HT-29 (cell line): Measurements from ENCODE around the gene PGS1. TPM values are rescaled to one million over a fixed set of nuclear protein-coding genes. Genes with fewer than 3 reads are reported as not detected.

Source experiments
- DNase-seq: peaks from one replicate; pipeline ENCODE4 v3.0.0-alpha.2; 2015; ENCODE audit warnings: low spot score
- total RNA-seq: library from RNA; depleted of rRNA; stranded (reverse); fragments of >200 nt; shearing (Covaris generic); gene quantifications from 2 replicates; pipeline ENCODE4 v1.2.3, GENCODE V29; 2014

PGS1 gene
- total RNA-seq, 1 experiment from 2014 or later: 30.7 TPM

GRCh38 chr17:78364436-78365281 lies 13.8 kb upstream of the PGS1 start:
- no peak for DNase-seq

- DNase-seq: no peak
Measured at GRCh38 chr17:78365561-78366108, 12.8 kb upstream of the PGS1 start.

- no peak for DNase-seq
Measured at GRCh38 chr17:78366109-78366848, 12.2 kb upstream of the PGS1 start.

GRCh38 chr17:78367193-78367592 lies 11.3 kb upstream of the PGS1 start:
- no peak for DNase-seq

GRCh38 chr17:78368348-78368747 lies 10.1 kb upstream of the PGS1 start:
- DNase-seq: no peak

GRCh38 chr17:78368854-78369495 lies 9.5 kb upstream of the PGS1 start:
- no peak for DNase-seq

GRCh38 chr17:78369791-78370381 lies 8.6 kb upstream of the PGS1 start:
- DNase-seq: no peak

GRCh38 chr17:78371056-78371455 lies 7.4 kb upstream of the PGS1 start:
- DNase-seq: no peak

- DNase-seq: no peak
Measured at GRCh38 chr17:78372841-78373240, 5.6 kb upstream of the PGS1 start.

GRCh38 chr17:78374189-78374588 lies 4.3 kb upstream of the PGS1 start:
- DNase-seq: peak; percentile 45

GRCh38 chr17:78374631-78375274 lies 3.7 kb upstream of the PGS1 start:
- DNase-seq: no peak

GRCh38 chr17:78375401-78376151 lies 2.9 kb upstream of the PGS1 start:
- no peak for DNase-seq

GRCh38 chr17:78376161-78376560 lies 2.3 kb upstream of the PGS1 start:
- no peak for DNase-seq

GRCh38 chr17:78377858-78378224 lies 608 bp upstream of the PGS1 start:
- no peak for DNase-seq

- DNase-seq: peak; percentile 12
Measured at GRCh38 chr17:78379131-78379491, 662 bp downstream of the PGS1 start.

GRCh38 chr17:78380370-78380769 lies 1.9 kb downstream of the PGS1 start:
- DNase-seq: no peak

- DNase-seq: no peak
Measured at GRCh38 chr17:78381601-78382232, 3.3 kb downstream of the PGS1 start.

GRCh38 chr17:78383725-78384471 lies 5.4 kb downstream of the PGS1 start:
- DNase-seq: no peak

- no peak for DNase-seq
Measured at GRCh38 chr17:78384479-78385175, 6.2 kb downstream of the PGS1 start.
